GM12891 (cell line): ENCODE measurements around the gene MAPK8.

Experiments used
- POLR2A ChIP-seq: IDR thresholded peaks from 2 replicates; pipeline ENCODE4 v1.6.1; 2011; ENCODE audit warnings: low read depth, low read length, control low read depth
- POLR2AphosphoS5 ChIP-seq: IDR thresholded peaks from 2 replicates; pipeline ENCODE4 v1.6.1; 2011; ENCODE audit warnings: low read depth, low read length, control low read depth
- POU2F2 ChIP-seq: IDR thresholded peaks from 2 replicates; pipeline ENCODE4 v1.6.1; 2011; ENCODE audit warnings: low read depth, mild to moderate bottlenecking, control low read depth, low read length, moderate library complexity
- SPI1 ChIP-seq: IDR thresholded peaks from 2 replicates; pipeline ENCODE4 v1.6.1; 2011; ENCODE audit warnings: low read depth, low read length, control low read depth
- TAF1 ChIP-seq: IDR thresholded peaks from 2 replicates; pipeline ENCODE4 v1.6.1; 2011; ENCODE audit warnings: low read depth, low read length, control low read depth

DNA sequence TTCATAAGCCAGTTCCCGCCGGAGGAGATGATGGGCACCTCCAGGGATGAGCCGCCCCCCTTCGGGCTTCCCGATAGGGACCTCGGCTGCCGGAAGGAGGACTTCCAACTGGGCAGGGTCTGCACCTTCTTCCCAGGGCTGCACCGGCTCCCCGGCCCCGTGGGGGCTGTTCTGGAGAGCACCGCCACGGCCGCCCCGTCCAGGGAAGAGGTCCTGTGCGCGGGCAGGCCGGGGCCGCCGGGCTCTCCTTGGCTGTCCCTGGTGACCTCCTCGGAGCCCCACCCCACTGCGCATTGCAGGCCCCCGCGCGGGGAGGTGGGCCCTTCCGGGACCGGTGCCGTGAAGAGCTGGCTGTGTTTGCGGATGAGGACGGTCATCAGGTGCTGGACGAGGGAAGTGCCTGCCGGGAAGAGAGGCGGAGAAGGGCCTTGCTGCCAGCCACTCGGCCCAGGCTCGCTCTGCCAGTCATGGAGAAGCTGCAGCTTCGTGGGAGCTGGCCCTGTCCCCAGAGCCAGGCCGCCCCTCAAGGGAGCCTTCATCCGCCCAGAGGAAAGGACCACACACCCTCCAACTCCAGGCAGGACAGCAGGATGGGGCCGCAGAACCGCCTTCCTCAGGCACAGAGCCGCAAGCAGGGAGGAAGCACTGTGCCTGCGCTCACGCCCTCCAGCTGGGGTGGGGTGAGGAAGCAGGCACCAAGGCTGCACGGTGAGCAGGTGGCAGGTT, 144.4 kb downstream of the MAPK8 start:
- TF ChIP-seq POLR2AphosphoS5 = no peak
- TF ChIP-seq POLR2A = no peak
- no peak for TF ChIP-seq TAF1
- TF ChIP-seq SPI1 = no peak
- no peak for TF ChIP-seq POU2F2
